CD14-positive monocyte (primary cell): ENCODE results near the gene POR. TPM values are rescaled to one million over a fixed set of nuclear protein-coding genes. Genes with fewer than 3 reads are reported as not detected.

Source experiments
- DNase-seq, 3 donors: peaks; one replicate each; pipeline ENCODE4 v3.0.0-alpha.2; 2011 to 2022
- H2AFZ ChIP-seq: 2 replicates; pipeline ENCODE4 v1.6.0; 2012; ENCODE audit warnings: mild to moderate bottlenecking, low read depth, low read length, inconsistent platforms; ENCODE audit not compliant: insufficient read depth, poor library complexity, severe bottlenecking
- H3K27ac ChIP-seq, 2 donors: 1 replicate in 1 of 2; 2 replicates in 1 of 2; pipeline ENCODE4 v1.5.1; 2012 to 2013; ENCODE audit warnings: low read length in 2 of 2, control low read depth in 1 of 2, inconsistent platforms in 1 of 2, low read depth in 1 of 2, mild to moderate bottlenecking in 1 of 2
- H3K27me3 ChIP-seq, 2 donors: one replicate each; pipeline versions ENCODE4 v1.6.0 to v1.6.1; 2011 to 2013; ENCODE audit warnings: low read length in 2 of 2; ENCODE audit not compliant: control insufficient read depth in 2 of 2, insufficient read depth in 2 of 2
- H3K36me3 ChIP-seq, 2 donors: replicated peaks in 1 of 2; 1 replicate in 1 of 2; 2 replicates in 1 of 2; pipeline versions ENCODE4 v1.5.1 to v1.6.1; 2012 to 2013; ENCODE audit warnings: low read length in 2 of 2, control low read depth in 1 of 2, inconsistent platforms in 1 of 2, mild to moderate bottlenecking in 1 of 2; ENCODE audit not compliant: insufficient read depth in 2 of 2, control insufficient read depth in 1 of 2
- H3K4me1 ChIP-seq, 2 donors: 1 replicate in 1 of 2; 2 replicates in 1 of 2; pipeline versions ENCODE4 v1.5.1 to v1.6.1; 2012 to 2013; ENCODE audit warnings: low read length in 2 of 2, control low read depth in 1 of 2, inconsistent platforms in 1 of 2, mild to moderate bottlenecking in 1 of 2, moderate library complexity in 1 of 2; ENCODE audit not compliant: insufficient read depth in 2 of 2, control insufficient read depth in 1 of 2
- H3K4me2 ChIP-seq: replicated peaks from 2 replicates; pipeline ENCODE3; 2012; ENCODE audit warnings: low read length, moderate library complexity, mild to moderate bottlenecking; ENCODE audit not compliant: poor library complexity, severe bottlenecking; ENCODE audit errors: extremely low read depth
- H3K4me3 ChIP-seq, 3 experiments: fragments of 200-600 bp in 1 of 3; sonication (generic) in 1 of 3; replicated peaks in 1 of 3; 1 replicate in 2 of 3; 2 replicates in 1 of 3; pipeline ENCODE4 v1.5.1; 2011 to 2013; ENCODE audit warnings: low read length in 3 of 3, mild to moderate bottlenecking in 3 of 3, control low read depth in 2 of 3, low read depth in 2 of 3, inconsistent platforms in 1 of 3, moderate library complexity in 1 of 3
- H3K79me2 ChIP-seq: 2 replicates; pipeline ENCODE4 v1.6.0; 2012; ENCODE audit warnings: mild to moderate bottlenecking, control low read depth, inconsistent platforms, low read length, moderate library complexity; ENCODE audit not compliant: insufficient read depth
- H3K9ac ChIP-seq: 2 replicates; pipeline ENCODE4 v1.6.0; 2017; ENCODE audit warnings: low read length, mild to moderate bottlenecking; ENCODE audit not compliant: insufficient read depth, poor library complexity, severe bottlenecking
- H3K9me3 ChIP-seq, 2 donors: replicated peaks in 1 of 2; 1 replicate in 1 of 2; 2 replicates in 1 of 2; pipeline versions ENCODE4 v1.5.1 to v1.6.1; 2012 to 2013; ENCODE audit warnings: low read length in 2 of 2, control low read depth in 1 of 2; ENCODE audit not compliant: control insufficient read depth in 1 of 2, insufficient read depth in 1 of 2
- H4K20me1 ChIP-seq: 2 replicates; pipeline ENCODE4 v1.6.0; 2012; ENCODE audit warnings: mild to moderate bottlenecking, low read length, control low read depth, moderate library complexity; ENCODE audit not compliant: insufficient read depth
- H3K27ac Mint-ChIP-seq, 7 donors: one replicate each; pipeline ENCODE4 v1.8.0; 2020; ENCODE audit warnings: mild to moderate bottlenecking in 7 of 7, mixed read lengths in 7 of 7, moderate library complexity in 6 of 7, inconsistent platforms in 2 of 7
- H3K27me3 Mint-ChIP-seq, 3 donors: one replicate each; pipeline ENCODE4 v1.8.0; 2021 to 2022; ENCODE audit warnings: low read depth in 3 of 3, mild to moderate bottlenecking in 3 of 3, mixed read lengths in 3 of 3, moderate library complexity in 3 of 3, inconsistent platforms in 1 of 3
- H3K36me3 Mint-ChIP-seq, 2 donors: one replicate each; pipeline ENCODE4 v1.8.0; 2020; ENCODE audit warnings: mixed read lengths in 2 of 2, inconsistent platforms in 1 of 2, mild to moderate bottlenecking in 1 of 2
- H3K4me1 Mint-ChIP-seq: one replicate; pipeline ENCODE4 v1.8.0; 2020; ENCODE audit warnings: mild to moderate bottlenecking, mixed read lengths
- H3K4me3 Mint-ChIP-seq, 2 donors: one replicate each; pipeline ENCODE4 v1.8.0; 2020; ENCODE audit warnings: mild to moderate bottlenecking in 2 of 2, mixed read lengths in 2 of 2, moderate library complexity in 1 of 2
- H3K9me3 Mint-ChIP-seq, 7 donors: one replicate each; pipeline ENCODE4 v1.8.0; 2020 to 2022; ENCODE audit warnings: mixed read lengths in 7 of 7, mild to moderate bottlenecking in 6 of 7, moderate library complexity in 6 of 7, inconsistent platforms in 2 of 7
- WGBS: methylation state at CpG from one replicate; pipeline ENCODE4 v1.1.5; 2013; ENCODE audit warnings: missing lambda C conversion rate; ENCODE audit not compliant: insufficient coverage; 5-methylcytosine and 5-hydroxymethylcytosine counted together
- intact Hi-C, 2 donors: fragments of 100-400 bp; cut with micrococcal nuclease; formaldehyde crosslinking; loops; one replicate each; pipeline versions ENCODE4 v1.15.0 to v1.15.1; 2023
- polyA plus RNA-seq, 3 donors: library from polyadenylated mRNA; depleted of rRNA in 1 of 3; unstranded in 2 of 3; stranded (reverse) in 1 of 3; fragments of 300-500 nt in 2 of 3; fragments of >200 nt in 1 of 3; fragmentation: Illumina TruSeq in 2 of 3; gene quantifications; 1 replicate in 2 of 3; 2 replicates in 1 of 3; pipeline ENCODE4 v1.2.3, GENCODE V29; 2012 to 2021
- TF ChIP-seq, protein P1 (sequence below): fragments of 200-600 bp; IDR thresholded peaks from one replicate; pipeline ENCODE4 v1.8.0; 2022; ENCODE audit warnings: antibody characterized with exemption, mild to moderate bottlenecking

Gene POR
- polyA plus RNA-seq, 3 donors: 90.5 to 102 (median 98.1) TPM

DNA sequence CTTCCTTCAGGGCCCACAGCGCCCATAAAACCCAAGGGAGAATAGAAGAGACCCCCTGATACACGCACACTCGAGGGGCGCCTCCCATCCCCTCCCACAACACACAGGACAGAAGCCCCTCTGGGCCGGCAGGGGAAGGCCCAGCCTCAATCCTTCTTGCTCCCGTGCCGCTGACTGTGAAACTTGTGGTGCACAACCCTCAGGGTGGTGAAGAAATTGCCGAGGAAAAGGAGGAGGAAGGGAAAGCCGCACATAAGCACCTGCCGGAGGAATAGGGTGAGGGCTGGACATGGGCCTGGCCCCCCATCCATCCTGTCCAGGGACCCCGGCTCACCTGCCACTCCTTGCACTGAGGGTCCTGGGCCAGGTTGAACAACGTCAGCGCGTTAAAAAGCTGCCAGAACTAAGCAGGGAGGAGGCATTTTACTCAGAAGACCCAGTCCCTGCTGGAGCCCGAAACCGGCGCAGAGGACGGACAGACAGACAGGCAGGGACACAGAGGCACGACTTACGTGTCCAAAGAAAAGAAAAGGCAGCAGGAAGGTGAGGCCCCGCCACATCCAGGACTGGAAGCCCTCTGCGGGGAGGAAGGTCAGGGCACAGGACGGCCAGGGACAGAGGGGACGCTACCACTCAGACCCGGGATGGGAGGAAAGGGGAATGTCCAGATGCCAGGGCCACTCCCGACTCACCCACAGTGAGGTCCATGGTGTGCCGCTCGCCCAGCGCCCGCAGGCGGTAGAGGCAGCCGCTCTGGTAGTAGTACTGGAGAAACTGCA is 72.3 kb downstream of the POR start:
- no peaks in the 10 kb centered on the region for H3K9me3 ChIP-seq
- no peak overlapping the region for H3K4me2 ChIP-seq
- H3K36me3 Mint-ChIP-seq: peaks cover 43 to 65% of the 10 kb centered on the region in 2 donors
- no peaks in the 10 kb centered on the region for H3K79me2 ChIP-seq
- TF ChIP-seq, protein P1, sequence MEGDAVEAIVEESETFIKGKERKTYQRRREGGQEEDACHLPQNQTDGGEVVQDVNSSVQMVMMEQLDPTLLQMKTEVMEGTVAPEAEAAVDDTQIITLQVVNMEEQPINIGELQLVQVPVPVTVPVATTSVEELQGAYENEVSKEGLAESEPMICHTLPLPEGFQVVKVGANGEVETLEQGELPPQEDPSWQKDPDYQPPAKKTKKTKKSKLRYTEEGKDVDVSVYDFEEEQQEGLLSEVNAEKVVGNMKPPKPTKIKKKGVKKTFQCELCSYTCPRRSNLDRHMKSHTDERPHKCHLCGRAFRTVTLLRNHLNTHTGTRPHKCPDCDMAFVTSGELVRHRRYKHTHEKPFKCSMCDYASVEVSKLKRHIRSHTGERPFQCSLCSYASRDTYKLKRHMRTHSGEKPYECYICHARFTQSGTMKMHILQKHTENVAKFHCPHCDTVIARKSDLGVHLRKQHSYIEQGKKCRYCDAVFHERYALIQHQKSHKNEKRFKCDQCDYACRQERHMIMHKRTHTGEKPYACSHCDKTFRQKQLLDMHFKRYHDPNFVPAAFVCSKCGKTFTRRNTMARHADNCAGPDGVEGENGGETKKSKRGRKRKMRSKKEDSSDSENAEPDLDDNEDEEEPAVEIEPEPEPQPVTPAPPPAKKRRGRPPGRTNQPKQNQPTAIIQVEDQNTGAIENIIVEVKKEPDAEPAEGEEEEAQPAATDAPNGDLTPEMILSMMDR: no peak
- no peak overlapping the region for H3K4me3 ChIP-seq
- no peak overlapping the region for H2AFZ ChIP-seq
- H4K20me1 ChIP-seq: peaks cover 38% of the 10 kb centered on the region
- intact Hi-C loops: no loop called here
- H3K27ac Mint-ChIP-seq: peak overlapping the region in 4 of 7 donors; percentile 7 to 71 (median 66)
- H3K4me3 Mint-ChIP-seq: no peak overlapping the region
- H3K27ac ChIP-seq: no peak overlapping the region
- no peaks in the 10 kb centered on the region for H3K27me3 Mint-ChIP-seq
- DNase-seq: no peak
- H3K9me3 Mint-ChIP-seq: no peaks in the 10 kb centered on the region
- H3K27me3 ChIP-seq: no peaks in the 10 kb centered on the region
- peaks cover 55 to 61% of the 10 kb centered on the region in 2 donors for H3K36me3 ChIP-seq
- 97% methylated on average over 26 of the region's 32 CpGs for WGBS
- H3K9ac ChIP-seq: no peak overlapping the region
- no peaks in the 10 kb centered on the region for H3K4me1 ChIP-seq
- H3K4me1 Mint-ChIP-seq: peaks cover 9% of the 10 kb centered on the region

DNA sequence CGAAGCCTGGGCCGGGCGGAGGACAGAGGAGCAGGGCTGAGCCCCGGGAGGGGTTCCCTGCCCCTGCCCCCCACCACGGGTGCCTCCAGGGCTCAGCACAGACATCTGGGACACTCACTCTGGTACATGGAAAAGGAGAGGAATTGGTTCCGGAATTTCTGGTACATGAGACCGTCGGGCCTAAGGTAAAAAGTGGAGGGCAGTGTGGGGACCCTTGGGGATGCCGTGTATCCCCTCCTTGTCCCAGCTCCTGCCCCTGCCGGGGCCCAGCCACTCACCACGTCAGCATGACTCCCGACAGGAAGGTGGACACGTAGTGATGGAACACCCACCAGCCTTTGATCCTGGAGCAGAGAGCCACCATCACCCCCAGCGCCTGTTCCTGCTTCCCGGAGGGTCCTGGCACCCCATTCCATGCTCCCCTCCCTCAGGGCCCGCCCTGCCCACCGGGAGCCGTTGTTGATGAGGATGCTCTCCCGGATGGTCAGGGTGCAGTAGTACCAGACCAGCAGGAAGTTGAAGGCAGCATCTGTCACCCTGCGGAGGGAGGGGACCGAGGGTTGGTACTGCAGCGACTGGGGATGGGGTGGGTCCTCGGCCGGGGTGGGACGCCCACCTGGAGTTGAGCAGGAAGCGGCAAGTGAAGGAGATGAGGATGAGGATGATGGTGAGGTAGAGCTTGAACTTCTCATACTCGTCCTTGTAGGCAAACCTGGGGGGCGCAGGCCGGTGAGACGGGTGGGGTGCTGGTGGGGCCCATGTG is 73.0 kb downstream of the POR start:
- 97% methylated on average over 21 of the region's 30 CpGs for WGBS
- no peak overlapping the region for H3K4me2 ChIP-seq

More for the DNA sequence above, 73.0 kb downstream of the POR start:
- Mint-ChIP-seq H3K9me3 (no peaks in the 10 kb centered on the region), H3K36me3 (peaks cover 41 to 62% of the 10 kb centered on the region in 2 donors), H3K4me3 (no peak overlapping the region), H3K4me1 (peaks cover 10% of the 10 kb centered on the region), H3K27me3 (no peaks in the 10 kb centered on the region), H3K27ac (peak overlapping the region in 2 of 7 donors; percentile 30 to 37)
- Histone ChIP-seq H3K36me3 (peaks cover 49 to 54% of the 10 kb centered on the region in 2 donors), H2AFZ (no peak overlapping the region), H3K27me3 (no peaks in the 10 kb centered on the region), H4K20me1 (peaks cover 37% of the 10 kb centered on the region), H3K9ac (no peak overlapping the region), H3K9me3 (no peaks in the 10 kb centered on the region), H3K27ac (no peak overlapping the region), H3K4me3 (no peak overlapping the region), H3K4me1 (peaks cover under 1% of the 10 kb centered on the region in 2 donors), H3K79me2 (no peaks in the 10 kb centered on the region)
- TF ChIP-seq, protein P1: no peak
- DNase-seq: no peak
- intact Hi-C loops: no loop called here
